ENCODE measurements around the gene DSG2.

DSG2 gene

DNA sequence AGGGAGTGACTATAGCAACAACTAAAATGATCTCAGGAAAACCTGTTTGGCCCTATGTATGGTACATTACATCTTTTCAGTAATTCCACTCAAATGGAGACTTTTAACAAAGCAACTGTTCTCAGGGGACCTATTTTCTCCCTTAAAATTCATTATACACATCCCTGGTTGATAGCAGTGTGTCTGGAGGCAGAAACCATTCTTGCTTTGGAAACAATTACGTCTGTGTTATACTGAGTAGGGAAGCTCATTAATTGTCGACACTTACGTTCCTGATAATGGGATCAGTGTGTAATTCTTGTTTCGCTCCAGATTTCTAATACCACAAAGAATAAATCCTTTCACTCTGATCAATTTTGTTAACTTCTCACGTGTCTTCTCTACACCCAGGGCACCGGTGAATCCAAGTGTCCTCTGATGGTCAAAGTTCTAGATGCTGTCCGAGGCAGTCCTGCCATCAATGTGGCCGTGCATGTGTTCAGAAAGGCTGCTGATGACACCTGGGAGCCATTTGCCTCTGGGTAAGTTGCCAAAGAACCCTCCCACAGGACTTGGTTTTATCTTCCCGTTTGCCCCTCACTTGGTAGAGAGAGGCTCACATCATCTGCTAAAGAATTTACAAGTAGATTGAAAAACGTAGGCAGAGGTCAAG lies 94.7 kb downstream of the DSG2 start:
- no peak for FAIRE-seq

- FAIRE-seq = no peak
These were observed 97.3 kb downstream of the DSG2 start for GRCh38 chr18:31595121-31595771.

DNA sequence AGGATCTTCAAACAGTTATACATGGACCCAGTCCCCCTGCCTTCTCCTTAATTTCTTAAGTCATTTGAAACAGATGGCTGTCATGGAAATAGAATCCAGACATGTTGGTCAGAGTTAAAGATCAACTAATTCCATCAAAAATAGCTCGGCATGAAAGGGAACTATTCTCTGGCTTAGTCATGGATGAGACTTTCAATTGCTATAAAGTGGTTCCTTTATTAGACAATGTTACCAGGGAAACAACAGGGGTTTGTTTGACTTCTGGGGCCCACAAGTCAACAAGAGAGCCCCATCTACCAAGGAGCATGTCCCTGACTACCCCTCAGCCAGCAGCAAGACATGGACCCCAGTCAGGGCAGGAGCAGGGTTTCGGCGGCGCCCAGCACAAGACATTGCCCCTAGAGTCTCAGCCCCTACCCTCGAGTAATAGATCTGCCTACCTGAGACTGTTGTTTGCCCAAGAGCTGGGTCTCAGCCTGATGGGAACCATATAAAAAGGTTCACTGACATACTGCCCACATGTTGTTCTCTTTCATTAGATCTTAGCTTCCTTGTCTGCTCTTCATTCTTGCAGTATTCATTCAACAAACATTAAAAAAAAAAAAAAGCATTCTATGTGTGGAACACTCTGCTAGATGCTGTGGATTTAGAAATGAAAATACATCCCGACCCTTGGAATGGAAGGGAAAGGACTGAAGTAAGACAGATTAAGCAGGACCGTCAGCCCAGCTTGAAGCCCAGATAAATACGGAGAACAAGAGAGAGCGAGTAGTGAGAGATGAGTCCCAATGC lies 98.3 kb downstream of the DSG2 start:
- no peak for FAIRE-seq

- FAIRE-seq = no peak
These were observed 100.2 kb downstream of the DSG2 start for GRCh38 chr18:31598021-31598805.
